CD4-positive, alpha-beta T cell treated with Interleukin-12 subunit alpha and Interleukin-12 subunit beta, for 1 hour (primary cell): ENCODE data around the gene ZNFX1.
"Not testable (repeated sequence)": the region's sequence is repeated elsewhere in the genome, so short reads cannot be mapped to it uniquely, and the experiment has no call there.

Source experiments
- DNase-seq: peaks from one replicate; pipeline ENCODE4 v3.0.0-alpha.2; 2020

ZNFX1 gene

GRCh38 chr20:49247792-49248191, 30.1 kb downstream of the ZNFX1 start:
- no peak for DNase-seq

DNA sequence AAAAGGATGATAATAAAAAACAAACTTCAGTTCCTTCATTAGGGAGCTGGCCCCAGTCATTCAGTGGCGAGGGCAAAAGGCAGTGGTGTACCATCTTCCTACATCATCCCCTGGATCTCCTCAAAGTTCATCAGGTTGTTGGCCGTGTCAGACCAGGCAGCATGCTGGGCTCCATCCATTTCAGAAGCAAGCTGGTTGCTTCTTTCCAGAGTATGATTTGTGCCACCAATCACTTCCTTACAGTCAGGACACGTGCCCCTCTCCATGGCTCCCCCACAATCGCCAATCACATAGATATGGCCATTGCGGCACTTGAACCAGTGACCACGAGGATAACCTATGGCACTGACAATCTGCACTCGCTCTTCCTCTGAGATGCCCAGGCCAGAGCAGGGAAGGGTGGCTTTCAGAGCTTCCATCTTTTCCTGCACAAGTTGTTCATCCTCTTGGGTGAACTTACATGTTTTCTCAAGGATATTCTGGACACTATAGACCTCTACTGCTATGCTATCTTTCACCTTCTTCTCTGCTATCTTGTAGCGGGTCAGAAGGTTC, 30.6 kb downstream of the ZNFX1 start:
- no peak for DNase-seq

- DNase-seq, result peak; percentile 53
Observed at GRCh38 chr20:49245921-49246740, 31.7 kb downstream of the ZNFX1 start.

GRCh38 chr20:49237531-49237930, 40.3 kb downstream of the ZNFX1 start:
- DNase-seq, result no peak

DNA sequence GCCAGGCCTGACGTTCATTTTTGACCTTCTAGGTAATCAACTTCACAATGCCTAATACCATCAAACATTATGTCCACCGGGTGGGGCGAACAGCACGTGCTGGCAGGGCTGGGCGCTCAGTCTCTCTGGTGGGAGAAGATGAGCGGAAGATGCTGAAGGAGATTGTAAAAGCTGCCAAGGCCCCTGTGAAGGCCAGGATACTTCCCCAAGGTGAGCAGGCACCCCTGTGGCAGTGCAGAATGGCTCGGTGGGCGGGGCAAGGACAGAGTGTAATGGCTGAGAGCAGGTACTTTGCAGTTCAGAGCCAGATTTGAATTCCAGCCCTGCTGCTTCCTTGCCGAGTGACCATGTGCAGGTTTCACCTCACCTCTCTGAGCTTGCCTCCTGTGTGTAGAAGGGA, 41.6 kb downstream of the ZNFX1 start:
- no peak for DNase-seq

GRCh38 chr20:49234831-49235230, 43.0 kb downstream of the ZNFX1 start:
- no peak for DNase-seq

DNA sequence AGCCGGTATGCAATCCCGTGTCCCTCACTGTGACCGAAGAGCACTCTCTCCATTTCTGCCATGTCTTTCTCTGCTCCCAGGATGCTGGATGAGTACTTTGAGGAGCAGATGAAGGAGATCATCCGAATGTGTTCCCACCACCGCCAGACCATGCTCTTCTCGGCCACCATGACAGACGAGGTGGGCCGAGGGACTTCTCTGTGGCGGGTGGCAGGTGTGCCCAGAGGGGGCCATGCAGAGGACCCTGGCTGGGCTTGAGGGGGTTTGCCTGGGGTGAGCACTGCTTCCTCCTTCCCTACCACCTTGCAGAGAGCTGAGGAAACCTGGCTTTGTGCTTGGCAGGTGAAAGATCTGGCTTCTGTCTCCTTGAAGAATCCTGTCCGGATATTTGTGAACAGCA, 44.6 kb downstream of the ZNFX1 start:
- no peak for DNase-seq

GRCh38 chr20:49231471-49231870, 46.4 kb downstream of the ZNFX1 start:
- no peak for DNase-seq

GRCh38 chr20:49230561-49231133, 47.2 kb downstream of the ZNFX1 start:
- no peak for DNase-seq

DNA sequence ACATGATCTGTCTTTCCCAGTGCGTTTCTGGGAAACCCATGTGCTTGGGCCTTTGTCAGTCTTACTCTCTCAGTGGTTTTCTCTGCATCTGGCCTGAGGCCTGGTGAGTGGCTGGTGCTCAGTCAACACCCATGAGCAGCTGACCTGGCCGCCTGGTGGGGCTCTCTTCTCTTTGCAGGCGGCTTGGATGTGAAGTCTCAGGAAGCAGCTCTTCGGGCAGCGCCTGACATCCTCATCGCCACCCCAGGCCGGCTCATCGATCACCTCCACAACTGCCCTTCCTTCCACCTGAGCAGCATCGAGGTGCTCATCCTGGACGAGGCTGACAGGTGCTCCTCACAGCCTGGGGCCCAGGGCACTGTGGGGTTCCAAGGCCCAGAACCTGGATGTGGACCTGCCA, 47.8 kb downstream of the ZNFX1 start:
- DNase-seq, result no peak

DNA sequence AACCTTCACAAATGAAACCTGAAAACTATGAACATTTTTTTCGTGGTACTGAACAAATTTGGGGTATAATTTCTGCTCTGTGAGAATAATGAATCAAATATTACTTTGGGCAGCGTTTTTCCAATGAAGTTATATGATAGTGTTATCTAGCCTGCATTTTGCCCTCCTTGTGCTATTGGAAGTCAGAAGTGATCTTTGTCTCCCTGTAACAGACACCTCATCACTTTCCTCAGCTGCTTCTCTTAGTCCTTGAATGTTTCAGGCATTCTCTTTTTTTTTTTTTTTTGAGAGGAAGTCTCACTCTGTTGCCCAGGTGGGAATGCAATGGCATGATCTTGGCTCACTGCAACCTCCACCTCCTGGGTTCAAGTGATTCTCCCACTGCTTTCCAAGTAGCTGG, 48.5 kb downstream of the ZNFX1 start:
- DNase-seq, result no peak

- no peak for DNase-seq
Observed at GRCh38 chr20:49228676-49229075, 49.2 kb downstream of the ZNFX1 start.

DNA sequence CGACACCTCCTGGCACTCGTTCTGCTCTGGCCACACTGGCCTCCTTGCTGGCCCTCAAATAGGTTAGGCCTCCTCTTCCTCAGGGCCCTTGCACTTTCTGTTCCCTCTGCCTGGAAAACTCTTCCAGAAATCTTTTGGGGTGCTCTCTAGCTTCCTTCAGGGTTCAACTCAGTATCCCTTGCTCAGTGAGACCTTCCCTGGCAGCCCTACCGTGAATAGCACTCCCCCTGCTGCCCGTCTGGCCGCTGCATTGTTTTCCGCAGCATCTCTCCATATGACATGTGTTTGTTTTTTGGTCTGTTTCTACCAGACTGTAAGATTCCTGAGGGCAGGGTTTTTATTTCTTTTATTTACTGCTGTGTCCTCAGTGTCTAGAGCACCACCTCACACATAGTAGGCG, 52.0 kb downstream of the ZNFX1 start:
- DNase-seq, result no peak

GRCh38 chr20:49219924-49220831, 57.7 kb downstream of the ZNFX1 start:
- no peak for DNase-seq

- DNase-seq, result peak; percentile 98
Observed at GRCh38 chr20:49219091-49219923, 58.5 kb downstream of the ZNFX1 start, which contains the start of gene DDX27. Gene DDX27 (plus strand): TSS chr20:49219416. CDS start chr20:49219449, 33 bp downstream.

DNA sequence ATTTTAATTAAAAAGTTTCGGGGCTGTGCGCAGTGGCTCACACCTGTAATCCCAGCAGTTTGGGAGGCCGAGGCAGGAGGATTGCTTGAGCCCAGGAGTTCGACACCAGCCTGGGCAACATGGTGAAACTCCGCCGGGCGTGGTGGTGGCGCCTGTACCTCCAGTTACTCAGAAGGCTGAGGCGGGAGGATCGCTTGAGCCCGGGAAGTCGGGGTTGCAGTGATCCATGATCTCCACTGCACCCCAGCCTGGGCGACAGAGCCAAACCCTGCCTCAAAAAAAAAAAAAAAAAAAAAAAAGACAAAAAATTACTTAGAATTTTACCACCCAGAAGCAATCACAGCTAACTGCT, 59.1 kb downstream of the ZNFX1 start:
- not testable (repeated sequence) for DNase-seq

DNA sequence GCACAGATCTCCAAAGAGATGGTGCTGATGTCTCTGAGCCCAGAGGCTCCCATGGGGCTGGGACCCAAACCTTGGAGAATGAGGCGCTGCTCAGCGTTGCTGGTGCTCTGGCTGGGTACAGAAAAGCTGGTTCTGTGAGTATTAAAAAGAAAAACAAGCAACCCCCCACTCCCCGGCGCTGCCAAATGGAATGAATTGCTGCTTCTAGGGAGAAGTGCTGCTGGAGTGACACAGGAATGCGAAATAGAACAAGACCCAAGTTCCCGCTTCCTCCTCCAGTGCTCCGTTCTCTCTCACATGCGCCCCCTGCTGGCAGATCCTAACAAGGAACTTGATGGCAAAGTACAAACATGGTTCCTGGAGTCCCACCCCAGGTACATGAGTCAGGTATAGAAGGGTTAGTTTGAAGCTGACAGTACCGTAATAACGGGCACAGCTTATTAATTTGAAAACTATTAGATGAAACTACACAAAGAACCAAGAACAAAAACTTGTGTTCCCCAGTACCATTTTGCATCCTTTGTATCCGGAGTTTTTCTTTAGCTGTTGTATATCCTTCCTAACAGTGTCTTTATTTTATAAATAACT, 60.8 kb downstream of the ZNFX1 start:
- DNase-seq, result peak; percentile 90

DNA sequence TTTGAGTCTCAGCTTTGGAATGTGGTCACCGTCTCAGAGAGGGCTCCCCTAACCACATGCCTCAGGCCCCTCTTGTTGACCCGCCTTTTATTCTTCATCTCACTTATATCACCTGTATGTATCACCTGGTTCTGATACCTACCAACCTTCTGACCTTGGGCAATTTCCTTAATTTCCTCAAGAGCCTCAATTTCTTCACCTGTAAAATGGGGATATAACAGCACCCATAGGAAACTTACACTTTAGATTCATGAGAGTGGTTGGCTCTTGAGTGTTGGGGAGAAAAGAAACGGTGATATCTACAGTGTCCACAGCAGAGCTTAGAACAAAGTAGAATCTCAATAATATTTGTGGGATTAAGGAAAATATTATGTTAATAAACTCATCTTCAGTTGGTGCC, 62.6 kb downstream of the ZNFX1 start:
- no peak for DNase-seq

DNA sequence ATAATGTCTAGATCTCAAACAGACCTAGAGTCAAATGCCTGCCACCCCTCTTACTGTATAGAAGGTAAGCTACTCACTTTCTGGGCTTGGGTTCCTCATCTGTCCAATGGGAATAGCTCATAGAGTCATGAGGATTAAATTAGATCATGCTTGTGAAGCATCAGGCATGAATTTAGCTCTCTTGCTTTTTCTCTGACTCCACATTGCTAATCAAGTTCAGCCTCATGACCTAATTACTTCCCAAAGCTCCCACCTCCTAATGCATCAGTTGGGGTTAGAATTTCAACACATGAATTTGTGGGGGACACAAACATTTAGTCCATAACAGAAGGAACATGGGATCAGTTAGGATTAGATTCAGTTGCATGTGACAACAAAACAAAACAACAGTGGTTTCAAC, 63.3 kb downstream of the ZNFX1 start:
- DNase-seq, result no peak

- no peak for DNase-seq
Observed at GRCh38 chr20:49210757-49211110, 67.1 kb downstream of the ZNFX1 start.

DNA sequence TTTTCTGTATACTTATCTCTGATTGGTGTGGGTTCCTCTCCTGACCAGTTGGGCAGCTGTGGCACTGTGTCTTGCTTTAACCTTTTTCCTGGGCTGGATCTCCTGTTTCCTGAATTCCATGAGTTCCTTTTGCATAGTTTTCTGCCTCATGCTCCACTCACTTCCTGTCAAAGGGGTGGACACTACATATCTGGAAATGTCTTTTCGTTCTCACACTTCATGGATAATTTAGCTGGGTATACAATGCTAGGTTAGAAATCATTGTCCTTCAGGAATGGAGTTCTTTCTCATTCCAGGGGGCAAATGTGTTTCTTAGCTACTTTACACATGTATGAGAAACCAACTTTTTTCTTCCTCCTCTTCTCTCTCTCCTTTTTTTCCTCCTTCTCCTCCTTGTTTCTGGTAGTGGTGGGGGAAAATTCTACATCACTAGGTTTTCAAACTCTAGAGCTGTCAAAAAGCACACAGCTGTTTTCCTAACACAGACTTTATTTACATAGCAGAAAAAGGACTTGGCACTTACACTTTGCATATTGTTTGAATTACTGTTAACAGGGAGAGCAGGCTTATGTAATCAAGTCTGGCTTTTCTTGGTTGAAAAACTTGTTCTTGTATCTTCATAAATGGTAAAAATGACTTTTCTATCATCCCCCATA, 67.6 kb downstream of the ZNFX1 start:
- DNase-seq, result no peak

GRCh38 chr20:49207076-49207475, 70.8 kb downstream of the ZNFX1 start:
- DNase-seq, result no peak
